LNCaP clone FGC (cell line): ENCODE measurements around the gene RABGEF1.
"Not testable (repeated sequence)": the region's sequence is repeated elsewhere in the genome, so short reads cannot be mapped to it uniquely, and the experiment has no call there.

Source experiments
- DNase-seq: peaks from one replicate; pipeline ENCODE4 v3.0.0-alpha.2; 2011; ENCODE audit warnings: low read depth
- H3K4me3 ChIP-seq: 2 replicates; pipeline ENCODE4 v1.5.1; 2011; ENCODE audit warnings: mild to moderate bottlenecking, low read depth, low read length, control low read depth
- CTCF ChIP-seq: IDR thresholded peaks from 2 replicates; pipeline ENCODE4 v1.5.1; 2012; ENCODE audit warnings: mild to moderate bottlenecking; ENCODE audit not compliant: control insufficient read depth, insufficient read depth; ENCODE audit errors: extremely low read depth

The RABGEF1 gene

DNA sequence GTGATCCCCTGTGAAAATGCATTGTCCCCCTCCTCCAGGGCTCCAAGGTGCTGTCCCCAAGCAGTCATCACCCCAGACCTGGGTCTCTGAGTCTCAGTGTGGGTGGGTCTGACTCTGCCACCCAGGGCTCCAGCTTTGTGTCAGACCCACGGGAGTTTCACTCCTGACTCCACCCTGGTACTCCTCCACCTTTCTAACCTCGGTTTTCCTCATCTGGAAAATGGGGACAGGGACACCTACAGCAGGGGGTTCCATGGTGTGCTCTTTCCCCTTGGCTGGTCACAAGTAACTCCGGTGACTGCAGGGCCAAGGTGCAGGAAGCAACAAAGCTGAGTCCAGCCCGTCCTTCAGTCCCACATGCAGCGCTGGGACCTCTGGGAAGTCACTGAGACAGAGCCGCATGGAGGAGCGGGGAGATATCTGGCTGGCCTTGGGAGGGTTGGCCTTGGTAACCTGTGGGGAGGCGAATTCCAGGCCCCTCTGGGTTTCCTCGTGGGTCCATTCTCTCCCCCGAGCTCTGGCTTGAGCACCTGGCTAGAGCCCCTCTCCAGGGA, 41.8 kb upstream of the RABGEF1 start:
- H3K4me3 ChIP-seq: no peak overlapping the region
- no peak for TF ChIP-seq CTCF
- DNase-seq: no peak

DNA sequence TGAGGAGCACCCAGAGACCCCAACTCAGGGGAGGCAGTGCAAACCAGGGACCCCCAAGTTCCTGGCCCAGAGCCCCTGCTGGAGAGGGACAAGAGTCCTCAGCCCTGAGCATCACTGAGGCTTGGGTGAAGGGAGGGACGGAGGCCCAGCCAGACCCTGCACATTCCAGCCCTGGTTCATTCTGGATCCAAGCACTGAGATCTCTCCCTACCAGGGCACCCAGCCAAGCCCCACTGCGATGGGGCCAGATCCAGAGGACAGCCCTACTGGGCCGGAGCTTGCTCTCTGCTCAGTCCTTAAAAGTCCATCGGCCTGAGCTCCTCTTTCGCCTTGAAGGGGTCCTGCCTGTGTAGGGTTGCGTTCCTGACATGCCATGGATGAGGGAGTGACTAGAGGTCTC, 40.5 kb upstream of the RABGEF1 start:
- no peak for TF ChIP-seq CTCF
- no peak for DNase-seq
- H3K4me3 ChIP-seq: no peak overlapping the region

DNA sequence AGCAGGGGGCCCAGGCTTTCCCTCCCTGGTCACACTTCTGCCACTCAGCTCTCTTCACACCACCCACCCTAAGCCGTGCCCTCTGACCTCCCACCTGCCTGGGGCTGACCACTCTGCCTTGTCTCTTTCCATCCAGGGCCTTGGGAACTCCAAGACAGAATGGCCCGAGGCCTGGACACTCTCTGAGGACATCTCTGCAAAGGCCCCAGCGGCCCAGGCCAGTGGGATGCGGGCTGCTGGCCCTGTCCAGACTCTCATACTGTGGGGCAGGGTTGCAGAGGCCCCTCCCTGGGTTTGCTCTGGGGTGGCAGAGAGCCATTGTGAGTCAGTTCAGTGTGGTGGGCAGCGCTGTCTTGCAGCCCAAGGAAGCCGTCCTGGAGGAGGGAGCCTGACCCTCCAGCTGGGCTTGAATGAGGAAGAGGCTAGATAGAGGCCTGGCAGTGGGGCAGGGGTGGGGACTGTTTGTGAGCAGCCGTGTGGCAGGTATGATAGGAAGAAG, 39.9 kb upstream of the RABGEF1 start:
- TF ChIP-seq CTCF: no peak
- no peak overlapping the region for H3K4me3 ChIP-seq
- DNase-seq: no peak

- no peak for TF ChIP-seq CTCF
- DNase-seq: no peak
- H3K4me3 ChIP-seq: no peak overlapping the region
Observed at GRCh38 chr7:66707825-66708224, 32.7 kb upstream of the RABGEF1 start.

DNA sequence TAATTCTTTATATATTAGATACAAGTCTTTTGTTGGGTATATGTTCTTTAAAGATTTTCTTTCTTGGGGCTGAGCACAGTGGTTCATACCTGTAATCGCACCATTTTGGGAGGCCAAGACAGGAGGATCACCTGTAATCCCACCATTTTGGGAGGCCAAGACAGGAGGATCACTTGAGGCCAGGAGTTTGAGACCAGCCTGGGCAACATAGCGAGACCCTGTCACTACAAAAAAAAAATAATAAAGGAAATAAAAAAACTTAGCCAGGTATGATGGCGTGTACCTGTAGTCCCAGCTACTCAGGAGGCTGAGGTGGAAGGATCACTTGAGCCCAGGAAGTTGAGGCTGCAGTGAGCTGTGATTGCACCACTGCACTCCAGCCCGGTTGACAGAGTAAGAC, 29.8 kb upstream of the RABGEF1 start:
- not testable (repeated sequence) for DNase-seq, H3K4me3 ChIP-seq

DNA sequence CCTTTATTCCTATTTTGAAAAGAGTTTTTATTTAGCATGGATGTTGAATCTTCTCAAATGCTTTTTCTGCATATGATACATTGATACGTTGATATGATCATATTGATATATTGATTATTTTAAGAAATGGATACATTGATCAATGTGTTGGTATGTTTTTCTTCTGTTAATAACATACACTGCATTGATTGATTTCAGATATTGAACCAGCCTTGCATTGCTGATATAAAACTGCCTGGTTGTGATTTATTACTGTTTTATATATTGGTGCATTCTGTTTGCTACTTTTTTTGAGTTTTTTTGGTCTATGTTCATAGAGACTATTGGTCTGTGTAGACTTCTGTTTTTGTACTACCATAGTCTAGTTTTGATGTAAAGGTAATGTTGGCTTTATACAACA, 26.8 kb upstream of the RABGEF1 start:
- no peak for DNase-seq
- no peak overlapping the region for H3K4me3 ChIP-seq
- TF ChIP-seq CTCF: no peak

DNA sequence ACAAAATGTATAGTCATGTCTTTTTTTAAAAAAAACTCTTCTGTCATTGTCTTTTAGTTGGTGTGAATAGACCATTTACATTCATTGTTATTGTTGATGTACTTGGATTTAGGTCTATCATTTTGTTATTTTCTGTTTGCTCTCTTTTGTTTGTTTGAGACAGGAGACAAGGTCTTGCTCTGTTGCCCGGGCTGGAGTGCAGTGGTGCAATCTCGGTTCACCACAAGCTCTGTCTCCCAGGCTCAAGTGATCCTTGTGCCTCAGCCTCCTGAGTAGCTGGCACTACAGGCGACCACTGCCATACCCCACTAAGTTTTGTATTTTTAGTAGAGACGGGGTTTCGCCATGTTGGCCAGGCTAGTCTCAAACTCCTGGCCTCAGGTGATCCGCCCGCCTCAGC, 23.9 kb upstream of the RABGEF1 start:
- DNase-seq, H3K4me3 ChIP-seq: not testable (repeated sequence)

- no peak overlapping the region for H3K4me3 ChIP-seq
- no peak for DNase-seq
- TF ChIP-seq CTCF: no peak
Observed at GRCh38 chr7:66720561-66720960, 20.0 kb upstream of the RABGEF1 start.
